NCI-H2081 treated with DMSO at 0.1 percent for 48 hours (cell line): ENCODE measurements around the gene UBA1.

Experiments used
- DNase-seq: peaks from one replicate; lab custom pipeline; 2025; lab: John Stamatoyannopoulos, UW

The UBA1 gene

DNA sequence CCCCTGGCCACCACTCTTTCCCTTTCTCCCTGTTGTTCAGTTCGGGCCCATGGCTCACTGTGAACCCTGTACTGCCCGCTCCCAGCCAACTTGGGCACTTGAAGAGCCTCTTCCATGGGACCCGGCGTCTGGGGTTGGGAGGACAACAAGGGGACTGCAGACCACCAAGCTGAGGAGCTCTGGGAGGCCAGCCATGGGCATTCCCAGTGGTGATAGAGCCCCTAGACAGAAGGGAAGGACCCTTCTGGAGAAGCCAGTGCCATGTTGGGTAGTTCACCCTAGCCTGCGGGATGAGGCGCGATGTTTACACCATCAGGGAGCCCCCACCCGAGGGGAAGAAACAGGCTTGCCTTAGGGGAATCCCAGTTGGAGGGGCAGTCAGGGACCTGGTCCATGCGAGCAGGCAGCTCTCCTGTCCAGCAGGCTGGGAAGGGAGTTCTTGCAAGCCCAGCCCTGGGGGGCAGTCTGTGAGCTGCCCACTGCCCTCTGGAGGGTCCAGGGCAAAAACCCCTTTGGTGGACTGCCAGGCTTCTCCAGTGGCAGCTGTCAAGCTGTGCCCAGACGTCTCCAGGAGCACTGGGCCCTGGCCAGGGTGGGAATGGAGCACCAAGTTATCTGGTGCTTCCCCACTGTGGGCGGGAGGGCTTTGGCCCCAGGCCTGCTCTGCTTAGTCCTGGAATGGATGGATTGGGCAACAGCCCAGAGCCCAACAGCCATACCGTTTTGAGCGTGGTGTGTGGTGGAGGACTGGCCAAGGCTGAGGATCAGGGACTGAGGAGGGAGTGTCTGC lies 23.7 kb upstream of the UBA1 start:
- DNase-seq, result no peak

DNA sequence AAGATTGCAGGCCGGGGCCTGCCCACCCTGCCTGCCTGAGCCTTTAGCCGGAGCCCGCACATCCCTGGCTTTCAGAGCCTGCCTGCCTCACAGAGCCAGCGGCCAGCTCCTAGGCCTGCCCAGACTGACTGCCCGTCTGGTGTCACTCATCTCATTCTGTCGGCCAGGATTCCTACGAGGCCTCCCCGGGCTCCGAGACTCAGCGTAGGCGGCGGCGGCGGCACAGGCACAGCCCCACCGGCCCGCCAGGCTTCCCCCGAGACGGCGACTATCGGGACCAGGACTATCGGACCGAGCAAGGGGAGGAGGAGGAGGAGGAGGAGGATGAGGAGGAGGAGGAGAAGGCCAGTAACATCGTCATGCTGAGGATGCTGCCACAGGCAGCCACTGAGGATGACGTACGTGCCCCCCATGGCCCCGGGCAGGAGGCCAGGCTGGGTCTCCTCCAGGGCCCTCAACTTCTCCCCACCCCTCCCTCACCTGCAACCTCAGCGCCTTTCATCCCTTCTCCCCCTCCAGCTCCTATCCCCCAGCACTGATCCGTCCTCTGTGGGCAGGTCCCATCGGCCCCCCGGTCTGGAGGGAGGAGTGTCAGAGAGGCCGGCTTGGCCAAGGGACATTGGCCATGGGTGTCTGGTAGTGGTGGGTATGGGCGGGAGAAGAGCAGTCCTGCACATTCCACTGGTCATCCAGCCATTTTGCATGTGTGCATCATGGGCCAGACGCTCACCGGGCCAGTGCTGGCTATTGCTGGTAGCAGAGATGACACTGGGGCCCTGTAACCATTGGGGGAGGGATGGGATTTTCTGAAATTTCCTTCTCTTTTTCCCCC lies 22.6 kb upstream of the UBA1 start:
- no peak for DNase-seq

DNA sequence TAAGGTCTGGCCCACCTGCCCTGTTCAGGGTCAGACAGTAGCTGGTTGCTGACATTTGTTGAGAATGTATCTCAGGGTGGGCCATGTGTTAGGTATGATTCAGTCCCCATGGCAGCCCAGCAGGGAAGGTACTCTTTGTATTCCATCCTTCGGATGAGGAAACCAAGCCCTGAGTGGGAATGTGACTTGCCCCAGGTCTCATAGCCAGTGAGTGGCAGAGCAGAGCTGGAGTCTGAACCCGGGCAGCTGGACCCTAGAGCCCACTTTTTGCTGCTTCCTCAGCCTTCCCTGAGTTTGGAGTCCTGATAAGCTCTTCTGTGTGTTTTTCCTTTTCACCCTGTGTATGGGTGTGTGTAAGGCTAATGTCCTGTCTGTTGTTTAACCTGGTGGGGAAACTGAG lies 21.6 kb upstream of the UBA1 start:
- DNase-seq, result no peak

- DNase-seq, result no peak
These were observed 21.1 kb upstream of the UBA1 start for GRCh38 chrX:47172549-47172948.

GRCh38 chrX:47172971-47173792 lies 20.4 kb upstream of the UBA1 start:
- DNase-seq, result no peak

GRCh38 chrX:47174376-47174775 lies 19.3 kb upstream of the UBA1 start:
- DNase-seq, result no peak

GRCh38 chrX:47174846-47175587 lies 18.6 kb upstream of the UBA1 start:
- no peak for DNase-seq

DNA sequence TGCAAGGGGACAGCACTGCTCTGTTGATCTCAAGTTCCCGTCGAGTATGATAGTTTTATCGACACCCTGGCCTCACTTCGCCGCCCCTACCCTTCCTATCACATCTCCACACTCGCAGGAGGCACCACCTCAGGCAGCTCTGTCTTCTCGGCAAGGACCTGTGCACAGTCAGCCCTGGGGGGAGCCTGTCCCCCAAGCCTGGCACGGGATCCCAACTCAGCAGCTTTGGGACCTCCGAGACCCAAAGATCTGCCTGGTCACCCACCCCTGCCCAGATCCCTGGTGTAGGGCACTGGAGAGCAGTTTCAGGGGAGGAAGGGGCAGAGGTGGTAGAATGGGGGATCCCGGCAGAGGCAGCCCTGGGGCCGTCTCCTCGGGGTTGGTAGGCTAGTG lies 18.0 kb upstream of the UBA1 start:
- no peak for DNase-seq

DNA sequence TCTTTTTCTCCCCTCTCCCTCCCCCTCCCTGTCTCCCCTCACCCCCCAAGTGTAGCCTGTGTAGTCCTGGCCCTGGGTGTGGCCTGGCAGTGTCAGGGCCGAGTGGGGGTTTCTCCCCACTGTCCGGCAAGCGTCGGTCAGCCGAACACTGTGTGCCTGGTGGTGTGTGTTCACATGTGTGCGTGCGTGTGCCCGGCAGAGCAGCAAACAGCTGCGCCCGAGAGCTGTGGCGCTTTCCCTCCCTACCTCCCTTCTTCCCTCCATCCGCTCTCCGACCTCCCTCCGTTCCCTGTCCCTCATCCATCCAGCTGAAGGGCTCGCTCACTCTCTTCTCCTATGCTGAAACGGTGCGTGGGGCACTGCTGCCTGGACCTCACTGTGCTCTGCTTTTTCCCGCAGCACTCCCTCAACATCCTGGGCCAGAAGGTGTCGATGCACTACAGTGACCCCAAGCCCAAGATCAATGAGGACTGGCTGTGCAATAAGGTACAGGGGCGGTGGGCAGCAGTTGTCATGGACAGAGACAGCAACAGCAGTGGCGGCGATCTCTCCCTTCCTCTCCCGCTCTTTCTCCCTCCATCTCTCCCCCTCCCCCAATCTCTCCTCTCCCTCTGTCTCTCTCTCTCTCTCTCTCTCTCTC lies 17.4 kb upstream of the UBA1 start:
- DNase-seq, result no peak

DNA sequence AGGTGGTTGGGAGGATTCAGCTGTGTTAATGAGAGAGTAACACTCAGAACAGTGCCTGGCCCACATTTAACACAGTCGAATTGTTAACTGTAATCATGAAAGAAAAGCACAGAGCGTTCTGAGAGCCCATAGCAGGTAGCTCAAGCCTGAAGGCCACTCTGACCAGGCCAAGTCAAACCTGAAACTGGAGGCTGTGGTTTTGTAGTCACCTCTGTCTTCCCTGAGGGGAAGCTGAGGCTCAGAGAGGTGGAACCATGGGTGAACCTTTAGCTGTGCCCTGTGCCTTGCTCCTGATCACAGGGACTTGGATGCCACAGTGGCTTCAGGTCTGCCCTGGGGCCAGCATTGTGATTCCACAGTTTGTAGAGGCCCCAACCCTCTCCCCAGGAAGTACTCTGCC lies 16.6 kb upstream of the UBA1 start:
- DNase-seq, result no peak

- no peak for DNase-seq
These were observed 15.3 kb upstream of the UBA1 start for GRCh38 chrX:47178337-47178736.

- DNase-seq, result no peak
These were observed 14.3 kb upstream of the UBA1 start for GRCh38 chrX:47179221-47179927.

DNA sequence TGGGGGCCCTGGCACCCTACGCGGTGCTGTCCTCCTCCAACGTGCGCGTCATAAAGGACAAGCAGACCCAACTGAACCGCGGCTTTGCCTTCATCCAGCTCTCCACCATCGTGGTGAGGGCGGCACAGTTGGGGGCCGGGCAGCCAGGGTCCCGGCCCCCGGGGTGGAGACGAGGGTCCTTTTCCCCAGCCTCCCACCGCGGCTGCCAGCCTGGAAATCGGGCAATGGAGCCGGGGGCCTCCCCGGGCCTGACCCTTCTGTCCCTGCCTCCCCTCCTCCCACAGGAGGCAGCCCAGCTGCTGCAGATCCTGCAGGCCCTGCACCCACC lies 13.7 kb upstream of the UBA1 start:
- no peak for DNase-seq

DNA sequence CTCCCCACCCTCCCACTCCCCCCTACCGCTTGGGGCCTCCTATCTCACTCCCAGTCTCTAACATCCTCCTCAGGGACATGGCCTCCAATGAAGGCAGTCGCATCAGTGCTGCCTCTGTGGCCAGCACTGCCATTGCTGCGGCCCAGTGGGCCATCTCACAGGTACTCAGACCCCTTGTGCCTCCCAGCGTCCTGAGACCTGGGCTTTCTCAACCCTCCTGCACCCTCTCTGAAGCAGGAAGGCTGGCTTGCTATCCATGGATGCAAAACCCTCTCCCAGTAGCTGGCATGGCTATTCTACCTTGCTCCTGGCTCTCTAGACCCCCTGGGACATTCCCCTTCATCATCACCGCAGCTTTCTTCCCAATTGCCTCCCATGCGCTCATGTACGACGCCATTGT lies 13.3 kb upstream of the UBA1 start:
- DNase-seq, result no peak

- DNase-seq, result no peak
These were observed 12.3 kb upstream of the UBA1 start for GRCh38 chrX:47181301-47181700.

DNA sequence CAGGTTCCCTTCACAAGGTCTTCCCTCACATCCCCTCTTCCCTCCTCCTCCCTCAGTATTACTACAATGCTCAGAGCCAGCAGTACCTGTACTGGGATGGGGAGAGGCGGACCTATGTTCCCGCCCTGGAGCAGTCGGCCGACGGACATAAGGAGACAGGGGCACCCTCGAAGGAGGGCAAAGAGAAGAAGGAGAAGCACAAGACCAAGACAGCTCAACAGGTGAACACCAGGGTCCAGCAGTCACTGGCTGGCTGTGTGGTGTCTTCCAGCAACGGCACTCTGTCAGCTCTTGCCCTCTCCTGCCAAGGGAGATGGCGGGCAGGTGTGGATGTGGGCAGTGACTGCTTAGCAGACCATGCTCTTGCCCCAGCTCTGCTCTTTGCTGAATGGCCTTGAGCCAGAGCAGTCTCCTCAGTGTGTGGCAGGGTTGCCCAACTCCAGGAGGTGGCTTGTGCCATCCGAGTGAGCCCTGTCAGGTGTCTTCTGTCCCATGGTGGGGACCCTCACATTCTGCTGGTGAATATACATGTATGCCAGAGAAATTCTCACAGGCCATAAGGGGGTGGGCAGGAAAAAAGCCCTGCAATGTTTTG lies 11.4 kb upstream of the UBA1 start:
- no peak for DNase-seq

DNA sequence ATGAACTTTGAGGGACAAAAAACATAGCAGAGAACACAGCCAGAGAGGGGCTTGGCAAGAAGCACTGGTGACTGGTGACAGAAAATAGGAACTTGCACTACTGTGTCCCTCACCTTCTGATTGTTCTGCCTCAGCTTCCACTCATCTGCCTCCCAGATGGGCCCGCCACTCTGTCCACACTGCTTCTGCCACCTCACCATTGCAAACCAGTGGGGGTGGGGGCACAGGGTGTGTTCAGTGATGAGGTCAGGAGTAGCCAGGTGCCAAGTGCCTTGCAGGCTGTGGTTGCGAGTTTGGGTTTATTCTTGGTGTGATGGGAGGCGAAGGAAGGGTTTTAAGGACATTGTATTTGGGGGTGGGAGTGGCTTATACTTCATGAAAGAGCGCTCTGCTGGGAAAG lies 9.1 kb upstream of the UBA1 start:
- no peak for DNase-seq

- no peak for DNase-seq
These were observed 8.4 kb upstream of the UBA1 start for GRCh38 chrX:47185241-47185640.

- DNase-seq, result no peak
These were observed 7.4 kb upstream of the UBA1 start for GRCh38 chrX:47186096-47186740.

GRCh38 chrX:47187106-47187677 lies 6.4 kb upstream of the UBA1 start:
- DNase-seq, result no peak
